Vagina (tissue), 2 donors: Measurements from ENCODE around the gene SEC24D.

ENCODE experiments used
- CTCF ChIP-seq, 3 experiments: fragments of 450-650 bp in 2 of 3; fragments of 200-600 bp in 1 of 3; sonication (generic) in 1 of 3; IDR thresholded peaks; one replicate each; pipeline ENCODE4 v1.5.1; 2017 to 2019; ENCODE audit warnings: antibody characterized with exemption in 3 of 3, mild to moderate bottlenecking in 2 of 3, moderate library complexity in 2 of 3
- POLR2AphosphoS5 ChIP-seq, 2 donors: sonication (generic); formaldehyde crosslinking; IDR thresholded peaks; one replicate each; pipeline ENCODE4 v1.9.0; 2017; ENCODE audit warnings: antibody characterized with exemption in 2 of 2, mild to moderate bottlenecking in 2 of 2, low read depth in 1 of 2; ENCODE audit not compliant: insufficient read depth in 1 of 2

DNA sequence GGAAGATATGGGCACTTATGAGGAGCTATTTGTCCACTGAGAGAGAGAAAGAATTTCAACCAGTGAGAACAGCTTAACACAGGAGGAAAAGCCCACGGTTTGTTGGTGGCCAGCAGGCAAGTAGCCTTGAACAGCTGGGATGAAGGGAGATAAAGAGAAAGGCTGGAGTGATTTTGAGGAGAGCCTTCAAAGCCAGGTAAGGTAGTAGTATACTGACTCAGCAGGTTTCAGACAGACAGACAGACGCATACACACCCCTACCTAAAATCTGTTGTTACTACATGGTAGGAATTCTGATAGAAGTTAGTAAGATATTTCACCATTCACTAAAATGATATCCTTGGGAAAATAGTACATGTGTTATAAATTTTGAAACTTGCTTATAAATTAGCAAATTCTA lies 60.5 kb downstream of the SEC24D start:
- TF ChIP-seq CTCF (IDR thresholded peaks at IDR 0.05) (no peak), POLR2AphosphoS5 (IDR thresholded peaks at IDR 0.05; ENCODE audit: insufficient read depth in 1 of 2, low read depth in 1 of 2) (no peak)
